ENCODE data around the gene CPEB3. TPM values are rescaled to one million over a fixed set of nuclear protein-coding genes. Genes with fewer than 3 reads are reported as not detected.

Gene CPEB3
- total RNA-seq, 1 experiment from 2014 or later, result 1.0 TPM

DNA sequence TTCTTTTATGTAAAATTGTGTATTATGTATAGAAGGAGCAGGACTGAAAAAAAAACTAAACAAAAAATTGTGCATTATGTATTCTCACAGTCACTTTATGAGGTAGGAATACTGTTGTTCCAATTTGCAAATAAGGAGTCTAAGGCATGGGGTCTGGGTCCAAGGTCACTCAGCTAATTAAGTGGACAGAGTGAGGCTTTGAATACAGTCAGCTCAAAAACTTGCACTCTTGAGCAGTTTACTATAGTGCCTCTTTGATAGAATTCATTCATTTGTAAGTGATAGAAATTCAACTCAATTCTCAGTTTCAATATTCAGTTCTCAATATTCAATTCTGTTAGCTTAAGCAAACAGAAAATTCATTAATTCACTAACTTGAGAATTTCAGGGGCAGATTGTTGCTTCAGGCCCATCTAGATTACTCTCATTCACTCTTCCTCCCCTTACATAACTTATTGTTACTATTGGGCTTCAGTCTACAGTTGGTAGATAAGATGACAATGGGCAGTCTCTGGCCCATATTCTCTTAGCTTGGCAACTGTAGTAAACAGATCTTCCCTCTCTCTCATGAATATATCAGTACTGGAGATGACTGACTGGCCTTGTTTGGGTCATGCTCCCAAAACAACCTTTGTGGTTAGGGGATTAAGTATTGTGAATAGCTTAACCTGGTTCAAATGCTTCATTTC, 280.7 kb downstream of the CPEB3 start:
- Mint-ChIP-seq H3K9me3 (no peaks in the 10 kb centered on the region), H3K27me3 (ENCODE audit: low read depth) (no peaks in the 10 kb centered on the region), H3K36me3 (ENCODE audit: insufficient read depth in 1 of 3, low read depth in 3 of 3) (peaks cover 12 to 67% (median 53%) of the 10 kb centered on the region in 3 experiments), H3K4me1 (no peaks in the 10 kb centered on the region), H3K4me3 (no peak overlapping the region), H3K27ac (no peak overlapping the region)
- no peak overlapping the region for H2BK5ac ChIP-seq (ENCODE audit: insufficient read length, low read length)
- H3K27ac ChIP-seq (ENCODE audit: insufficient read length, low read depth, low read length), result no peak overlapping the region
- no peak overlapping the region for H3T11ph ChIP-seq (ENCODE audit: low read length)
- no peaks in the 10 kb centered on the region for H3K27me3 ChIP-seq (ENCODE audit: insufficient read depth, low read length)
- no peak overlapping the region for H3K18ac ChIP-seq (ENCODE audit: insufficient read length, low read depth, low read length)
- H4K20me1 ChIP-seq (ENCODE audit: control insufficient read depth, insufficient read depth, insufficient read length), result no peaks in the 10 kb centered on the region
- H3K4me2 ChIP-seq (ENCODE audit: insufficient read depth, insufficient read length, low read length), result no peak overlapping the region
- no peak overlapping the region for H3K23ac ChIP-seq (ENCODE audit: insufficient read length, low read depth, low read length)
- no peak overlapping the region for H2BK20ac ChIP-seq (ENCODE audit: low read depth, low read length, poor library complexity, severe bottlenecking)
- no peaks in the 10 kb centered on the region for H3K79me2 ChIP-seq (ENCODE audit: insufficient read depth, low read length)
- no peak overlapping the region for H2BK15ac ChIP-seq (ENCODE audit: low read depth, low read length)
- no peak overlapping the region for H3K9ac ChIP-seq (ENCODE audit: extremely low read depth, insufficient read length, low read length)
- TF ChIP-seq, protein P1, sequence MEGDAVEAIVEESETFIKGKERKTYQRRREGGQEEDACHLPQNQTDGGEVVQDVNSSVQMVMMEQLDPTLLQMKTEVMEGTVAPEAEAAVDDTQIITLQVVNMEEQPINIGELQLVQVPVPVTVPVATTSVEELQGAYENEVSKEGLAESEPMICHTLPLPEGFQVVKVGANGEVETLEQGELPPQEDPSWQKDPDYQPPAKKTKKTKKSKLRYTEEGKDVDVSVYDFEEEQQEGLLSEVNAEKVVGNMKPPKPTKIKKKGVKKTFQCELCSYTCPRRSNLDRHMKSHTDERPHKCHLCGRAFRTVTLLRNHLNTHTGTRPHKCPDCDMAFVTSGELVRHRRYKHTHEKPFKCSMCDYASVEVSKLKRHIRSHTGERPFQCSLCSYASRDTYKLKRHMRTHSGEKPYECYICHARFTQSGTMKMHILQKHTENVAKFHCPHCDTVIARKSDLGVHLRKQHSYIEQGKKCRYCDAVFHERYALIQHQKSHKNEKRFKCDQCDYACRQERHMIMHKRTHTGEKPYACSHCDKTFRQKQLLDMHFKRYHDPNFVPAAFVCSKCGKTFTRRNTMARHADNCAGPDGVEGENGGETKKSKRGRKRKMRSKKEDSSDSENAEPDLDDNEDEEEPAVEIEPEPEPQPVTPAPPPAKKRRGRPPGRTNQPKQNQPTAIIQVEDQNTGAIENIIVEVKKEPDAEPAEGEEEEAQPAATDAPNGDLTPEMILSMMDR (conservative IDR thresholded peaks at IDR 0.05), result no peak
- no peak overlapping the region for H3K14ac ChIP-seq (ENCODE audit: insufficient read depth, low read length)
- H3K4ac ChIP-seq (ENCODE audit: low read depth, low read length), result no peak overlapping the region
- no peak overlapping the region for H2AK5ac ChIP-seq (ENCODE audit: insufficient read length, low read length)
- no peak overlapping the region for H2AFZ ChIP-seq (ENCODE audit: low read length)
- no peak overlapping the region for H2BK120ac ChIP-seq (ENCODE audit: low read depth, low read length, poor library complexity, severe bottlenecking)
- H3K23me2 ChIP-seq (ENCODE audit: insufficient read length, low read depth, low read length, poor library complexity, severe bottlenecking), result no peaks in the 10 kb centered on the region
- H2BK12ac ChIP-seq (ENCODE audit: insufficient read length, low read depth, low read length), result no peak overlapping the region
- H3K56ac ChIP-seq (ENCODE audit: insufficient read length, low read depth, low read length), result no peak overlapping the region
- no peak overlapping the region for H4K5ac ChIP-seq (ENCODE audit: insufficient read length, low read depth, low read length)
- H3K9me3 ChIP-seq (ENCODE audit: control insufficient read depth, low read depth, low read length), result no peaks in the 10 kb centered on the region
- no peak overlapping the region for H4K91ac ChIP-seq (ENCODE audit: insufficient read length, low read depth, low read length)
- H3K4me1 ChIP-seq (ENCODE audit: insufficient read depth, low read length), result no peaks in the 10 kb centered on the region
- no peak overlapping the region for H4K8ac ChIP-seq (replicated peaks; ENCODE audit: insufficient read length, low read depth, low read length)
- H3K79me1 ChIP-seq (ENCODE audit: insufficient read depth, low read depth, low read length, poor library complexity, severe bottlenecking), result no peaks in the 10 kb centered on the region
- DNase-seq, result no peak
